Trophoblast cell (in vitro differentiated cells and primary cell): ENCODE results near the gene SDCCAG8.

ENCODE experiments used
- DNase-seq, 2 donors: peaks; one replicate each; pipeline ENCODE4 v3.0.0-alpha.2; 2016
- H2AFZ ChIP-seq: 2 replicates; pipeline ENCODE4 v1.6.1; 2013; ENCODE audit warnings: low read length, moderate library complexity, mild to moderate bottlenecking; ENCODE audit not compliant: insufficient read depth, poor library complexity
- H2AK5ac ChIP-seq: 2 replicates; pipeline ENCODE4 v1.6.1; 2013; ENCODE audit warnings: mild to moderate bottlenecking, low read length
- H2BK120ac ChIP-seq: 2 replicates; pipeline ENCODE4 v1.6.1; 2013; ENCODE audit warnings: low read length, mild to moderate bottlenecking, moderate library complexity; ENCODE audit not compliant: insufficient read depth, poor library complexity
- H2BK12ac ChIP-seq: 2 replicates; pipeline ENCODE4 v1.6.1; 2013; ENCODE audit warnings: mild to moderate bottlenecking, low read length, moderate library complexity
- H2BK5ac ChIP-seq: 2 replicates; pipeline ENCODE4 v1.6.1; 2013; ENCODE audit warnings: low read length, low read depth, moderate library complexity, mild to moderate bottlenecking; ENCODE audit not compliant: poor library complexity
- H3K14ac ChIP-seq: 2 replicates; pipeline ENCODE4 v1.6.1; 2013; ENCODE audit warnings: mild to moderate bottlenecking, low read length
- H3K18ac ChIP-seq: 2 replicates; pipeline ENCODE4 v1.6.1; 2013; ENCODE audit warnings: mild to moderate bottlenecking, low read length
- H3K23ac ChIP-seq: 2 replicates; pipeline ENCODE4 v1.6.1; 2013; ENCODE audit warnings: low read length
- H3K27ac ChIP-seq: 2 replicates; pipeline ENCODE4 v1.5.1; 2013; ENCODE audit warnings: low read depth, mild to moderate bottlenecking, inconsistent platforms, low read length, moderate library complexity
- H3K27me3 ChIP-seq: 2 replicates; pipeline ENCODE4 v1.6.1; 2013; ENCODE audit warnings: inconsistent platforms, mild to moderate bottlenecking, low read length, moderate library complexity; ENCODE audit not compliant: insufficient read depth
- H3K36me3 ChIP-seq, 2 experiments: 1 replicate in 1 of 2; 2 replicates in 1 of 2; pipeline ENCODE4 v1.6.1; 2013; ENCODE audit warnings: low read length in 2 of 2, mild to moderate bottlenecking in 2 of 2, moderate library complexity in 1 of 2; ENCODE audit not compliant: insufficient read depth in 2 of 2, control insufficient read depth in 1 of 2
- H3K4ac ChIP-seq: 2 replicates; pipeline ENCODE4 v1.6.1; 2013; ENCODE audit warnings: low read depth, mild to moderate bottlenecking, low read length, moderate library complexity
- H3K4me1 ChIP-seq, 2 experiments: 1 replicate in 1 of 2; 2 replicates in 1 of 2; pipeline ENCODE4 v1.6.1; 2013; ENCODE audit warnings: low read length in 2 of 2, mild to moderate bottlenecking in 2 of 2, moderate library complexity in 1 of 2; ENCODE audit not compliant: insufficient read depth in 2 of 2, control insufficient read depth in 1 of 2
- H3K4me2 ChIP-seq: 2 replicates; pipeline ENCODE4 v1.6.1; 2013; ENCODE audit warnings: inconsistent platforms, mild to moderate bottlenecking, low read length, moderate library complexity
- H3K4me3 ChIP-seq: 2 replicates; pipeline ENCODE4 v1.5.1; 2013; ENCODE audit warnings: mild to moderate bottlenecking, low read depth, low read length, inconsistent platforms
- H3K79me1 ChIP-seq: one replicate; pipeline ENCODE4 v1.6.1; 2013; ENCODE audit warnings: low read length
- H3K79me2 ChIP-seq: 2 replicates; pipeline ENCODE4 v1.6.1; 2013; ENCODE audit warnings: low read length, mild to moderate bottlenecking; ENCODE audit not compliant: control insufficient read depth, insufficient read depth, poor library complexity
- H3K9ac ChIP-seq: 2 replicates; pipeline ENCODE4 v1.6.1; 2013; ENCODE audit warnings: mild to moderate bottlenecking, low read length
- H3K9me3 ChIP-seq: 2 replicates; pipeline ENCODE4 v1.6.1; 2013; ENCODE audit warnings: low read depth, mild to moderate bottlenecking, control low read depth, inconsistent platforms, low read length; ENCODE audit not compliant: insufficient read depth
- H4K12ac ChIP-seq: 2 replicates; pipeline ENCODE4 v1.6.1; 2013; ENCODE audit warnings: low read depth, mild to moderate bottlenecking, low read length, moderate library complexity
- H4K8ac ChIP-seq: 2 replicates; pipeline ENCODE4 v1.6.1; 2013; ENCODE audit warnings: low read depth, mild to moderate bottlenecking, low read length, moderate library complexity
- H4K91ac ChIP-seq: one replicate; pipeline ENCODE4 v1.6.1; 2013; ENCODE audit warnings: low read depth, mild to moderate bottlenecking, low read length, moderate library complexity
- whole genome bisulfite sequencing: extraction: QIAGEN DNeasy Blood & Tissue Kit; methylation state at CpG from one replicate; pipeline ENCODE4 v1.1.7; 2013; ENCODE audit warnings: missing lambda C conversion rate; ENCODE audit not compliant: insufficient read length, insufficient coverage; ENCODE audit errors: extremely low coverage; 5-methylcytosine and 5-hydroxymethylcytosine counted together

Gene SDCCAG8

DNA sequence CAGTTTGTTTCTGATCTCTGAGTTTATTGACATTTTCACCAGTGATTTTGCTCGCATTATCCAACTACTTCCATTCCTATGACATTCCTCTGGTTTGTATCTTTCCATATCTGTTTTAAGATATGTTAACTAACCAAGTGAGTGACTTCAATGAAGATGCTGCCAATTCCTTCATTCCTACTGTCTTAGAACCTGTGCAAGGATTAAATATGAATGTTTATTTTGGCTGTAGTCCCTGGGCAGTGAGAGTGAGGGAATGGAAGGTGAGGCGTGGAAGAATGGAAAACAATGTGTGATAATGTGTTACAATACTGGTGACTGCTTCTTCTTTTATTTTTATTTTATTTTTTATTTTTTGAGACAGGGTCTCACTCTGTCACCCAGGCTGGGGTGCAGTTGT is 183.0 kb downstream of the SDCCAG8 start:
- no peaks in the 10 kb centered on the region for H3K36me3 ChIP-seq
- no peak for DNase-seq
- WGBS: no CpG with 5 or more reads among the region's 2 CpGs

DNA sequence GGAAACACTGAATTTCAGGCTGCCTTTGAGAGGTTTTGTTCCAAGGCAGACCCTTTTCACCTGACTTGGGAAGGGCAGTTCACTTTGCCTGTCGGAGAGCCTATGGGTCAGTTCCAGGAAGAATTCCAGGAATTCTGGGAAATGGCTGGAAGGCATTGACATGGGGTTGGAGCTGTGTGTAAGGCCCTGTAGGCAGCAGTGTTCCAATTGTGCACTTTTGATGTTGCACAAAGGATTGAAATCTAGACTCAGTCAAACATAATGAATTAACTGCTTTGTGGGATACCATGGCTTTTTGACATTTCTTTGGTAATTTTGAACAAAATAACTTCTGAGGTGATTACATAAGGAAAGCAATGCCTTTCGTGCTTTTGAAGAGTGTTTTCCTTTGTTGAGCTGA is 184.6 kb downstream of the SDCCAG8 start:
- Histone ChIP-seq H3K27ac (no peak overlapping the region), H3K79me2 (no peaks in the 10 kb centered on the region), H2BK120ac (no peak overlapping the region), H3K36me3 (no peaks in the 10 kb centered on the region), H4K91ac (no peak overlapping the region), H3K9ac (no peak overlapping the region), H2BK5ac (no peak overlapping the region), H3K23ac (no peak overlapping the region), H3K4ac (no peak overlapping the region), H3K79me1 (no peaks in the 10 kb centered on the region), H3K9me3 (no peaks in the 10 kb centered on the region), H2BK12ac (no peak overlapping the region), H3K4me3 (no peak overlapping the region), H3K4me2 (no peak overlapping the region), H3K4me1 (peaks cover 2 to 4% of the 10 kb centered on the region in 2 experiments), H3K27me3 (no peaks in the 10 kb centered on the region), H3K18ac (no peak overlapping the region), H4K8ac (no peak overlapping the region), H4K12ac (no peak overlapping the region), H2AK5ac (no peak overlapping the region), H2AFZ (no peak overlapping the region), H3K14ac (no peak overlapping the region)
- DNase-seq: peak; percentile 58 to 76
- WGBS: no CpG with 5 or more reads among the region's 2 CpGs

More for the DNA sequence above, 183.0 kb downstream of the SDCCAG8 start:
- Histone ChIP-seq H3K23ac (no peak overlapping the region), H4K12ac (no peak overlapping the region), H2AK5ac (no peak overlapping the region), H2AFZ (no peak overlapping the region), H3K9me3 (no peaks in the 10 kb centered on the region), H4K91ac (no peak overlapping the region), H3K18ac (no peak overlapping the region), H3K27me3 (no peaks in the 10 kb centered on the region), H3K9ac (no peak overlapping the region), H3K79me1 (no peaks in the 10 kb centered on the region), H3K4me1 (peaks cover 2 to 4% of the 10 kb centered on the region in 2 experiments), H2BK120ac (no peak overlapping the region), H3K14ac (no peak overlapping the region), H3K79me2 (no peaks in the 10 kb centered on the region), H4K8ac (no peak overlapping the region), H3K4me2 (no peak overlapping the region), H3K27ac (no peak overlapping the region), H3K4ac (no peak overlapping the region), H3K4me3 (no peak overlapping the region), H2BK12ac (no peak overlapping the region), H2BK5ac (no peak overlapping the region)

DNA sequence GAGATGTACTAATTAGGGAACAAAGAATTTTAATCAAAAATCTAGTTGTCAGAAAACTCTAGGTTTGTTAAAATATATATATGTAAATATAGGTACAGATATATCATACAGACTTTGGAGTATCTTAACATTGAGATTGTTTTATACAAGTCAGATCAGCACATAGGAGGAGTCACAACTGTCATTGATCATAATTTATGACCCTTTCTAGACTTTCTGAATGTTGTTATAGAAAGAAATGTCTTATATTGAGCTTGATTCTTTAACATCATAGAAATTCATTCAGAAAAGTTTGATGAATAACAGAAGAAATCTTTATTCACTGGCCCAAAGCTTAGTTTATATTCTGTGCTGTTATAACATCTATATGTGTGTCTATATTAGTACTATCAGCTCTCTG is 185.8 kb downstream of the SDCCAG8 start:
- Histone ChIP-seq H2AK5ac (no peak overlapping the region), H3K9ac (no peak overlapping the region), H3K14ac (no peak overlapping the region), H2BK12ac (no peak overlapping the region), H3K4me1 (peaks cover 2 to 4% of the 10 kb centered on the region in 2 experiments), H4K91ac (no peak overlapping the region), H3K79me2 (no peaks in the 10 kb centered on the region), H3K18ac (no peak overlapping the region), H3K4ac (no peak overlapping the region), H2AFZ (no peak overlapping the region), H3K79me1 (no peaks in the 10 kb centered on the region), H3K4me3 (no peak overlapping the region), H3K36me3 (peaks cover 0 to 2% of the 10 kb centered on the region in 2 experiments), H2BK5ac (no peak overlapping the region), H4K8ac (no peak overlapping the region), H3K23ac (no peak overlapping the region), H3K4me2 (no peak overlapping the region), H3K27me3 (no peaks in the 10 kb centered on the region), H4K12ac (no peak overlapping the region), H3K9me3 (no peaks in the 10 kb centered on the region), H2BK120ac (no peak overlapping the region), H3K27ac (no peak overlapping the region)
- no peak for DNase-seq

DNA sequence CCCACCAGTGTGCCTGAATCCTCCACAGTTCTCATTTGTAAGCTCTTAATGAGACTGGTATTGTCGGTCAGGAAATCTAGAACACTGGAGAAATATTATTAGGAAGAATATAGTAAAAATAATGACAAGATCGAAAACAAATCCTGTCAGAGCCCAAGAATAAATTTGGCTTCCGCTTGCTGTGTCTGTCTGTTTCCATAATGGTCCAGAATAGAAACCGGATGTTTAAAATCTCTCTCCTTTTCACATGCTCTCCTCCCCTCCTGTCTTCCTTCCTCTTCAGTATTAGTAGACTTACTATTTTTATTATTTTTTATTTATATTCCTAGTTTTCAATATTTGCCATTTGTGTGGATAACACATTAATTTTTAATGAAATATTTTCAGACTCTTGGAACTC is 187.7 kb downstream of the SDCCAG8 start:
- Histone ChIP-seq H2AK5ac (no peak overlapping the region), H2BK120ac (no peak overlapping the region), H3K4me3 (no peak overlapping the region), H3K4ac (no peak overlapping the region), H3K9ac (no peak overlapping the region), H2BK5ac (no peak overlapping the region), H3K36me3 (peaks cover 0 to 2% of the 10 kb centered on the region in 2 experiments), H4K91ac (no peak overlapping the region), H4K12ac (no peak overlapping the region), H3K79me1 (no peaks in the 10 kb centered on the region), H3K18ac (no peak overlapping the region), H3K27me3 (no peaks in the 10 kb centered on the region), H3K9me3 (no peaks in the 10 kb centered on the region), H3K79me2 (no peaks in the 10 kb centered on the region), H3K4me1 (peaks cover 2 to 4% of the 10 kb centered on the region in 2 experiments), H4K8ac (no peak overlapping the region), H3K27ac (no peak overlapping the region), H3K14ac (no peak overlapping the region), H2AFZ (no peak overlapping the region), H3K4me2 (no peak overlapping the region), H2BK12ac (no peak overlapping the region), H3K23ac (no peak overlapping the region)
- DNase-seq: no peak
- no CpG with 5 or more reads among the region's 4 CpGs for WGBS
